ENCODE measurements around the gene MDM1.
A peak's percentile ranks its signal among the peaks of the same experiment; 100 is the strongest.

Gene MDM1

DNA sequence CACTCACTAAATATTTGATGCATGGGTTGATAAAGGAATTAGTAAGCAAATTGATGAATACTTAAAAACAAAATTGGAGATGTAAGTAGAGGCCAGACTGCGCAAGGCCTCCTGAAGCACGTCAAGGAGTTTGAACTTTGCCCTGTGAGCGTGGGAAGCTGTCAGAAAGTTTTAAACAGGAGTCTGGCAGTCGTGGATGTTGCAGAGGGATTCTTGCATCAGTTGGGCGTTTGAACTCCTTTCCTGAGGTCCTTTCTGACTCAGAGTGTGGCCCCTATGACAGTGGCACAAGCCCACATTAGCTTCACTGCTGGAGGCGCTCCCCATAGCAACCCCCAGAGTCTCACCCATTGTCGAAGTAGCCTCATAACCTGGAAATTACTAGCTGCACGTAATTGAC is 60.8 kb downstream of the MDM1 start:
- no peak for DNase-seq (ENCODE audit: low spot score)

DNA sequence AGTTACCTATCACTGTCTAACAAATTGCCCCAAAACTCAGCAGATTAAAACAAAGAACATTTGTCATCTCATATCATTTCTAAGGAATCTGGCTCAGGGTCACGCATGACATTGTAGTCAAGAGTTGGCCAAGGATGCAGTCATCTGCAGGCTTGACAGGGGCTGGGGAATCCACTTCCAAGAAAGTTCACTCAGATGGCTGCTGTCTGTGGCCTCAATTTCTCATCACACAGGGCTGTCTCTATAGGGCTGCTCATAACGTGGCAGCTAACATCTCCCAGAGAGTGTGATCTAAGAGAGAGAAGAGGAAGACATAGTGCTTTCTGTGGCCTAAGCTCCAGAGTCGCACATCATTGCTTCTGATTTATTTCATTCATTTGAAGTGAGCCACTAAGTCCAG is 61.8 kb downstream of the MDM1 start:
- DNase-seq (ENCODE audit: low spot score): no peak

DNA sequence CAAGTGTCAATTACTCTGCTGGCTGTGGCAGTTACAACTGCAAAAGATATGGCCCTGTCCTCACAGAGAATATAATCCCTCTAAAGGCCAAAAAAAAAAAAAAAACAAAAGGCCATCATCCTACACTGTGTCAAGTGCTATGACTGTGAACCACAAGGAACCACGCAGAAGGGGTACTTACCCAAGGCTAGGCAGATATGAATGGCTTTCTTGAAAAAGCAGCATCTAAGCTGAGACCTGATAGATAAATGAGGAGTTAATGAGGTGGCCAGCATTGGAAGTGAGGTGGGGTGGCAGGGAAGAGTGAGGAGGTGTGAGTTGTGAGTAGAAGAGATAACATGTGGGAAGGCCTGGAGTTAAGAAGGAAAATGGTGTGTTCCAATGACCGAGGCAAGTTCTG is 62.4 kb downstream of the MDM1 start:
- no peak for DNase-seq (ENCODE audit: low spot score)

DNA sequence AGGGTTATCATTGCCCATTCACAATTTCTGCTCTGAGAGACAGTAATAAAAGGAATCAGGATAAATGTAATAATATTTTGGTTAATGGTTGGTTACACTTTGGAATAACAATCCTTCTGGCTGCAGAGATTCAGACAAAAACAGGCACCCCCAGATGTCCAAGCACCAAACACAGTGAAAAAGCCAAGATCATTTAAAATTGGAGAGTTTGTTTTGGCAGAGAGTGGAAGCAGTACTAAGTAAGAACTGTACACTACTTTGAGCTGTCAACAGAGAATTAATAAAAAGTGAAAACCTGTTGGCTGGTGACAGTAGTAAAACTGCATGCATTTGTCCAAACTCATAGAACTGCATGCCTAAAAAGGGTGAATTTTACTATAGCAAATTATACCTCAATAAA is 63.2 kb downstream of the MDM1 start:
- DNase-seq (ENCODE audit: low spot score): no peak

DNA sequence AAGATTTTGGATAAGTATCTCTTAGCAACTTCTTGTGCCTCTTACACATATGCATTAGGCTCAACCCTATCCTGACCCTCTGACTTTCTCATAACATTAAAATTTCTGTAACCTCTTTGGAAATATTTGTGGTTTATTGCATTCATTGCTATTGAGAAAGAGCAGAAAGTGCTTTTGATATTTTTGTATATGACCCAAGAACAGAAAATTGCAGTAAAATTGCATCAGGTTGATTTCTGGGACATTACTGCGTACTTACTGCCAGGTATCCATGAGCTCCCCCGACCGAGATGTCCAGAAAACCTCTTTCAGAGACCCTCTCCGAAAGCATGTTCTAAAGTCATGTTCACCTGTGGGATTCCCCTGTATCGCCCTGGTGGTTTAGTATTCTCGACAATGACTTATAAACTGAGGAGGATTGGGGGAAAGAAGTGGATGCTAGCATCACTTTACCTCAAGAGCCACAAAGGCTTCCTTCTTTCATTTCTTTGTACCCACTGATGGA is 64.2 kb downstream of the MDM1 start:
- DNase-seq (ENCODE audit: low spot score): peak; percentile 3

DNA sequence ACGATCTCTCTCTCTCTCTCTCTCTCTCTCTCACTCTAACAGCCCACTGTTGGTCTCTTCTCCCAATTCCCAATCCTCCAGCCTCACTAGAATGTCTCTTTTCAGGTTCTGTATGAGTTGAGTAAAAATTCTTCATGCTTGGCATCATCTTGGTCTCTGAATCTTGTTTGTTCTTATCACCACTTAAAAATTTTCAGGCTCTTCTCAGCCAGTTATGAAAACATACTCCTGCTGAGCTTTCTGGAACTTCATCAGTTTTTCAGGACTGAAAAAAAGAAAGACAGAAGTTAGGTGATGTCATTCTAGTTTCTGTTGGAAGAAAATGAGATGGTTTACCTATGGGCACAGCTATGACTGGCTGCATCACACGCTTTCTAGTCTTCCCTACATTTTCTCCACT is 67.3 kb downstream of the MDM1 start:
- DNase-seq (ENCODE audit: low spot score): no peak

DNA sequence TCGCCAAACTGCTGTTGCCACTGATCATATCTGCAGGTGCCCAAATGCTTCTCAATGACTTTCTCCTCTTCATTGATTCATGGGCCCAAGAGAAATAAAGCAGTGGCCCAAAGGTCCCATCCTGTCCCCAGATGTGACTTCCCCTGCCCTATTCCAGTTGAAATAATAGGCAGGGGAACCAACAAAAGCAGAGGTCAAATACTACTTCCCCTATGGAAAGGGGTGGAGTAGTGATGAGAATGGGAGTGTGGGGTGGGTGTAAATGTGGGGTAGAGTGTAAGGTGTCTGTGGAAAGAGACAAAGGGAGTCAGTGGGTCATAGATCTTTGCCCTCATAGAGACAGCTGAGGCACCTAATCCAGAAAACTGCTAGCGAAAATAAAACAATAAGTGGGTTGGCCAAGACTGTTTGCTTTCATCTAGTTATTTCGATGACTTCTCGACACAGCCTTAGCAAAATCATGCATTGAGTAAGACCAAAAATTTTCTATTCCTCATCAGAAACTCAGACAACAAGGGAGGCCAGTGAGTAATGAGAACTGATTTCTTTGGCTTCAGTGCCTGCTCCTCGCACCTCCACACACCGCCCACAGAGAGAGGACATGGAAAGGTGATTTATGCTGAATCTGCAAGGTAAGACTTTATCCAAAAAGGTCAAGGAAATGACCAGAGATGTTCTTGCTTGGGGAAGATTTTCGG is 67.9 kb downstream of the MDM1 start:
- DNase-seq (ENCODE audit: low spot score): no peak

DNA sequence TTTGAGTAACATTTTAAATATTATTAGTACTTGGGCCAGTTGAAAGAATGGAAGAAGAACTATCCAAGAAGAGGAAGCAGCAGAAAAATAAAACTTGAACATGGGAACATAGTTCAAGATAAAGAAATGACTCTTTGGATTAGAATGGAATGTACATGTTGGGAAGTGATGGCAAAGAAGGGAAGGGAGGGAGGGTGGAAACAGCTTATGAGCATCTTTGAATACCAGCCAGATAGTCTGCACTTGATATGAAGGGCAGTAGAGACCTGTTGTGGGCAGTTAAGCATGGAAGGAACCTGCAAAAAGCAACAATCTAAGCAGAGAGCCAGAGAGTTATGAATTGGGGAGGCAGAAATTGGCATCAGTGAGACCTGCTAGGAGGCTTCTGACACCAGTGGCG is 68.8 kb downstream of the MDM1 start:
- DNase-seq (ENCODE audit: low spot score): no peak

DNA sequence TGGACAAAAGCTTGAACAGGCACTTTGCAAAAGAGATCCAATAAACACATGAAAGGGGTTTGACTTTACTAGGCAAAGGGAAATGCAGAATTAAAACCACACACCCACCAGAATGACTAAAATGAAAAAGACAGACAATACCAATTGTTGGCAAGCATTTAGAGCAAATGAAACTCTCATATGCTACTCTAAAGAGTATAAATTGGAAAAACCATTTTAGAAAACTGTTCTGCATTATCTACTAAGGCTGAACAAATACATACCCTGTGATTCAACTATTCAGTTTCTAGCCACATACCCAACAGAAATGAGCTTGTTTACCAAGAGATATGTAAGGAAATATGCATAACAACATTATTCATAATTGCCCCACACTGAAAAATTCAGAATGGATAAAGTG is 70.3 kb downstream of the MDM1 start:
- DNase-seq (ENCODE audit: low spot score): no peak

DNA sequence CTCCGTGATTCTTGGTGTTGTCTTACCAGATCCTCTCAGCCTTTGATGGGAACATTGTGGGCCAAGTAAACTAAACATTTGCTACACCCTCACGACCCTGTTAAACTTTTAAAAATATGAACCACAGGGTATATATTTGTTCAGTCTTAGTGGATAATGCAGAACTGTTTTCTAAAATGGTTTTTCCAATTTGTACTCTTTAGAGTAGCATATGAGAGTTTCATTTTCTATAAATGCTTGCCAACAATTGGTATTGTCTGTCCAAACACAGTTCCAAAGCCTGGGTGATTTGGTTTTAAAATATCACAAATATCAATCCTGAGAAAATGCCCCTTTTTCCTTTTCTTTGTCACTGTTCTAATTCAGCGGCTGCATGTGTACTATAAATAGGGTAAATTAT is 72.0 kb downstream of the MDM1 start:
- DNase-seq (ENCODE audit: low spot score): no peak

DNA sequence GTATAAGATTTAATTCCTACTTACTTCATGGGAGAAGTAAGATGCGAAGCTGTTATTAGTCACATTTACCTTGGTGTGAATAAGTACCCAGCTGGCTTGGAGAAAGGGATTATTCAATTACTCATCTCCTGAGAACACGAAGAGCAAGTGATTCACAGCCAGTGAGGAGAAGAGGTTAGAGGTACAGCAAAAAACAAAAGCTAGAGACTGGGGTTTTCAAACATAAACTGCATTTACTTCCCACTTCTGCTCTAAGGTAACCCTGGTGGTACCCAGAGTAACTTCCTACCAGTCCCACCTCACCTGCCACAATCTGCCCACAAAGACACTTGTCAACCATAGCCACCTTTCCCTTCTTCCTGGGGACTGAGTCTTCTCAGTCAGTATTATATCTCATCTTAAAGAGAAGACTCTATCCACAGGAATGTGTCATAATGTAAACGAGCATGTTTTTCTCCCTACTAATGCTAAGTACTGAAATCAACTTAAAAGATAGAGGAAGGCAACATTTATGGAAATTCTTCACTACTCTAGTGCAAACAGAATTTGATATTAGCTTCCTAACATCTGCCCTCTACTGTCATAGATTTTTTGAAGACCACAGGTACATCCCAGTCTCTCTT is 72.7 kb downstream of the MDM1 start:
- no peak for DNase-seq (ENCODE audit: low spot score)

DNA sequence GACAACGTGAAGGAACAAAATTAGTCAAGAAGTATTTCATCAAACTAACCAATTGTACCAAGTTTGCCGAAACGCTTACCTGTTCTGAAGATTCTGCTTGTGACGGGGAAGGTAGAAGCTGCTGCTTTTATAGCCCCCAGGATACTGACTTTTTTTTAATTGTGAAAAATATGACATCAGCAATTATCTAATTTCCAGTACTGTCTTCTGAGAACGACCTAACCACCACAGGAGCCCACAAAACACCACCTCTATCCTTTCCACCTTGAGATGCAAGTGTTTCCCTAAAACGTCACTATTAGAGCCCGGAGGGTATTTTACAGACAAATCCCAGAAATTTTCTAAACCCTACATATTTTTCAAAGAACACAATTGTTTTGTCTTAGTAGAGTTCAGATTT is 78.7 kb downstream of the MDM1 start, which contains the start of gene IL22:
Gene IL22 (minus strand): TSS at position 101 of the 400 bp plus-strand sequence. CDS start 156 bp downstream, outside the sequence.
- no peak for DNase-seq (ENCODE audit: low spot score)

DNA sequence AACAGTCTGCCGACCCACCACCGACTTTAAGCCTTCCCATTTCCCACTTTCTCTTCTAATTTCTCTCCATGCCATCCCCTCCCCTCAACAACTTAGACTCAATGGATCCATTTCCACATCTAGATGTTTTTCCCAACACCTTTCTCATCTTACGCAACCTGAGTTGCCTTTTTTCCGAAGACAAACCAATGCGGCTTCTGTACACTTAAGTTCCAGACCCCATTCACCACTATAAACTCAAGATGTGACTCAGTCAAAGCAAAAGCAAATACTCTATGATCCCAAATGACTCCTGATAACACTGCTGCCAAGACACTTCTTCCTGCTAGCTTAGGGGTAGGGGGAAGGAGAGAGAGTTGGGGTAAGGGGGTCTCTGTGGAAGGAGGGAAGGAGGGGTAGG is 80.1 kb downstream of the MDM1 start:
- no peak for DNase-seq (ENCODE audit: low spot score)

DNA sequence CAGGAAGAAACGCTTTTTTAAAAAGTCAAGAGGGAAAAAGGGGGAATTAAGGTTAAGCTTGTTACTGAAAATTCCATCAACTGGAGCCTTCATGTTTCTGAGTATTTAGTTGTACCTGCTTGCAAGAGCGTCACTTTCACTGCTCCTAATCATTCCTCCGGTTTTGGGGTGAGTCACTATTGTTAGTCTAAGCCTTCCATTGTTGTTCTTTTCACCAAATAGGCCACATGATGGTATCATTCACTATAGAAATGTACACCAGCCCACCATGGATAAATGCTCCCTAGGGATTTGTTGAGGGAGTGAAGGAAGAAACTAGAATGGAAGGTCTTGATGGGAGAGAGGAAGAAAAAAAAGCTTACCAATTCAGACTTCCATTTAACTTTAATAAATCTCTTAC is 81.7 kb downstream of the MDM1 start:
- DNase-seq (ENCODE audit: low spot score): no peak

DNA sequence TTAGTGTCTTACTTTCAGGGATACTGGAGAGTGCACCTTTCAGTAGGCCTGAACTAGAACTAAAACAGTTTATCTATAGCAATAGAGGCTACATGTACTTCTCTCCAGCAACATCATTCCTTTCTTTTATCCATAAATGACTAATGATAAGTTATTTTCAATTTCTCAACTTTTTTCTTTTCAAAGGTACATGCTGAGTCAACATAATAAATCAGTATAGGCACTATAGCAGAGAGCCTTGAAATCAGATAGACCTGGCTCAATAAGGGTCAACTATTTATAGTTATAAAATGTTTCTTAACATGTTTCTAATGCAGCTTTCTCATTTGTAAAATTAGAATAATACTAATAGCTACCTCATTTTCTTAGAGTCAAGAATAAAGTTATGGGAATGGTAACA is 84.4 kb downstream of the MDM1 start:
- no peak for DNase-seq (ENCODE audit: low spot score)

DNA sequence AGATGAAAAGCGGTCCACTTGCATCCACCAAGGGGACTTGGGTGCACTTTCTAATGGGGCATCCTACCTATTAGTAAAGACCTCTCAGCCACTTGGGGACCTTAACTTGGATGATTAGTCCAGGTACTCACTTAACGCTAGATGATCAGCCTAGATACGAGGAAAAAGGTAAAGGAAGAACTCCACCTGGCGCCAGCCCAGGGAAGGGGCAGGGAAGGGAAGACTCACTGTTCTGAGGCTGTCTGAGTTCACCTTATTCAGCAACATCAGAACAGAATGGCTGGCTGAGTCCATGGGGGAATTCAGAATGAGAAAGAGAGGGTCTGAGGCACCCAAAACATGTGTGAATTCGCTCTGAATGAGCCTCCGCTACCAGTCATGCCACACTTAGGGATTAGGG is 85.8 kb downstream of the MDM1 start:
- no peak for DNase-seq (ENCODE audit: low spot score)

DNA sequence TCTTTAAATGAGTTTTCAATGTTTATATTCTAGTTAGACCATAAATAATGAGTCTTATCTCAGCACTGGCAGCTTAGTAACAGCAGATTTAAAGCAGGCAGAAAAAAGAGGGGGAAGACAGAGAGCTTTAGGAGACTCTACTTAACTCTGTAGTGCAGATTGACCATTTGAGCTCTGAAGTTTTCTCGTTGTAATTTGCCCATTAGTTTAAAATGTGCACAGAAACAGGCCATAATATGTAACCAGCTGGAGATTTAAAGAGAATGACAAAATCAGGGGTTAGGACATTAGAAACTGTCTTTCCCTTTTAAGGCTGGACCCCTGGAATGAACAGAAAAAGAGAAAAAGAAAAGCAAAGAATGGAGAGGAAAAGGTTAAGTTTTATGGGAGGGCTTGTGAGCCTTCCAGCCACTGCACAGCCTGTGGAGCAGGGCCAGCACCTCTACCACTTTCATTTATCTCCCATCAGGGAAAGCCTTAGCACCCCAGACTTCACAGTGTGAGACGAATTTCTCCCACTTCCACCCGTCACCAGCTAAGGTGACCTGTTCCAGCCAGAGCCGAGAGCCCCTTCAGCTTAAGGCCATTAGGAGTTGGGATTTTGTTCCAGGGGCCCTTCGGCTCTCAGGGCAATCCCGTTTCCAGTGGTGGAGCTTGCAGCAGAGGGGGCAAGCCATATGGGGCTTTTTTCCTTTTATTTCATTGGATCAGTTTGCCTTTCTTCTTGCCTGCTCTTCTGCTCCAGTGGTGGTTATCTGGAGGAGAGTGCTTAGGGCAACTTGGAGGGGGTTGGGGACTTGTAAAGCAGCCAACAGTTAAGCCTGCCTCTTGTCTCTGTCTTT is 86.8 kb downstream of the MDM1 start:
- DNase-seq (ENCODE audit: low spot score): no peak
